Stomach (tissue), 4 donors: ENCODE measurements around the gene WDR86.

Source experiments
- CTCF ChIP-seq, 7 experiments: fragments of 450-650 bp in 4 of 7; fragments of 200-600 bp in 3 of 7; sonication (generic) in 3 of 7; IDR thresholded peaks; one replicate each; pipeline ENCODE4 v1.5.1; 2016 to 2019; ENCODE audit warnings: antibody characterized with exemption in 7 of 7, control low read depth in 2 of 7, mild to moderate bottlenecking in 1 of 7
- POLR2A ChIP-seq, 4 donors: fragments of 450-650 bp; IDR thresholded peaks; one replicate each; pipeline ENCODE4 v1.6.1; 2016; ENCODE audit warnings: antibody characterized with exemption in 4 of 4, control low read depth in 2 of 4, mild to moderate bottlenecking in 1 of 4, moderate library complexity in 1 of 4

- TF ChIP-seq POLR2A (IDR thresholded peaks at IDR 0.05) (no peak), CTCF (IDR thresholded peaks at IDR 0.05) (no peak)
Measured at GRCh38 chr7:151379534-151380198, 30.2 kb downstream of the WDR86 start.
